K562 treated with DMSO at 1 percent for 4 hours (cell line): Measurements from ENCODE around the gene AMN1. TPM values are rescaled to one million over a fixed set of nuclear protein-coding genes. Genes with fewer than 3 reads are reported as not detected.

Experiments used
- total RNA-seq: library from RNA; unstranded; fragments of 300-600 nt; gene quantifications from 2 replicates; pipeline ENCODE4 v1.2.3, GENCODE V29; 2022; ENCODE audit not compliant: insufficient read depth

AMN1 gene
- 13.4 and 14.0 TPM in 2 replicates for total RNA-seq

DNA sequence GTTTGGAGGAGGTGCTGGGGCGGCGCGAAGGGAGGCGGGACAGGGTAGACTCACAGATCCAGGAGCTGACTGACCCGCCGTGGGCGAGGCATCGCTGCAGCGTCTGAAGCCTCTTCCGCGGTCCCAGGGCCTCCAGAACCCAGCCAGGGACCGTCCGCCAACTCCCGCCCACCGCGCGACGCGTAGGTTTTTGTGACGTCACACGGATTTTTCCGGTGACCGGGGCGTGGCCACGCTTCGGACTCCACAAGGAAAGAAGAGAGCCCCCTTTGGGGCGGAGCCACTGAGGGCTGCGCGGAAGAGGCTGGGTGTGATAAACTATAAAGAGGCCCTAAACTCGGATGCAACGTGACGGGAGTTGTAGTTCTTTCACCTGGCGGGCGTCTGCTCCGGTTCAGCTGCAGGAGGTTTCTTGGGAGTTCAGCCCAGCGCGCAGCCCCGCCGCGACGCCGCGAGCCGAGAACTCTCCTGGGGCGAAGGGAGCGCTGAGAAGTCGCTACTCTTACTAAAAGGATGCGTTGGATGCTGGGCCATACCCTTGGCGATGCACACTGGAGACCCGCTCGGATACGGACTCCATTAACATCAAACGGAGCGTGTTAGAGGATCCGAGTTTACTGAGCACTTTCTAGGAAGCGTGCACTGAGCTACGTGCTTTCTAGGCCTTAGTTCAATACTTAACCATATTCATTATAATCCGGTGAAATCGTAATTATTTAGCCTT lies at the start of gene AMN1:
AMN1 (minus strand) TSS at position 105 of the 724 bp plus-strand sequence; CDS start at position 92, 13 bp downstream.

DNA sequence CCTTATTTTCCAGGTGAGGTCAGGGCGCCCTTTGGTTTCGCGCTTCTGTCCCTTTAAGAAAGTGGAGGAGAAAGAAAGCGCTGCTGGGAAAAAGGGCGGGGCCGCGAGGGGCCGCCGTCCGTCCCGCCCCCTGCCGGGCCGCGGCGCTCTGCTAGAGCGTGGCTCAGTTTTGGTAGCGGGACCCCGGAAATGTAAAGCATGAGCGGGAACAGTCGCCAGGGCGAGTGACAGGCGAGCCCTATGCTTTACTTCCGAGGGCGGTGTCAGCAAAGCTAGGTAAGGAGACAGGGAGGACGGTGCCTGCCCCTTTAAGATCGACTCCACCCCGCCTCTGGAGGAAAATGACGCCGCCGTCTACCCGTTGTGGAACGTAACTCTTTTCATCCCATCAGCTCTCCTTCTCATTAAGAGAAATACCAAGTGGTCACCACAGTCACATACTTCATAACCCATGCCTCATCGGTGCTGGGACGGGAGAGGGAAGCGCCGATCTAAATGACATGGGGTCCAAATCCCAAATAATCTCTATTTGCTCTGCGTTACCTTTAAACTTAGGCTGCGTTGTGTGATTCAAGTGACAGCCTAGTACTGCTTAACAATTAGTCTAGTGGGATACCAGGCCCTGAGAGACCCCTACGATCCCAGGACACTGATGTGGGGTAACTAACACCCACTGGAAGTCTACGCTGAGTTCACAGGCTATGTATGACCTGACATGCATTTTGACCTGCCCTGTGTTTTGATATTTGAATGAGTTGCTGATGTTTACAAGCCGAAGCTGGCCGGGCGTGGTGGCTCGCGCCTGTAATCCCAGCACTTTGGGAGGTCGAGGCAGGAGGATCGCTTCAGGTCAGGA lies 69.5 kb downstream of the AMN1 start, which contains the start of gene ETFBKMT:
ETFBKMT (plus strand) TSS at position 602 of the 856 bp plus-strand sequence. CDS start 2,266 bp downstream, outside the sequence.

Other genes starting within 250 kb of the AMN1 start
- gene DENND5B, start 137.9 kb downstream of the AMN1 start, total RNA-seq = 1.3 and 1.7 TPM in 2 replicates
- 0.35 TPM in 1 of 2 replicates, not detected in the other for gene ETFBKMT, start 69.3 kb downstream of the AMN1 start, total RNA-seq
- 19.4 and 25.9 TPM in 2 replicates for gene RESF1, start 230.4 kb upstream of the AMN1 start, total RNA-seq